AG09309 (cell line): ENCODE data around the gene FRAS1.

Experiments used
- DNase-seq: peaks from one replicate; pipeline ENCODE4 v3.0.0-alpha.2; 2010; ENCODE audit warnings: low read depth
- H3K4me3 ChIP-seq: 2 replicates; pipeline ENCODE4 v1.5.1; 2011; ENCODE audit warnings: mild to moderate bottlenecking, low read depth, low read length, moderate library complexity; ENCODE audit not compliant: control insufficient read depth
- CTCF ChIP-seq: IDR thresholded peaks from 2 replicates; pipeline ENCODE4 v1.5.1; 2011; ENCODE audit warnings: mild to moderate bottlenecking, low read depth, low read length, inconsistent platforms; ENCODE audit not compliant: insufficient read depth, control insufficient read depth; ENCODE audit errors: missing control alignments

FRAS1 gene

GRCh38 chr4:78332976-78333375 is 275.9 kb downstream of the FRAS1 start:
- no peak for DNase-seq
- TF ChIP-seq CTCF: no peak
- H3K4me3 ChIP-seq: no peak overlapping the region

- no peak for DNase-seq
- no peak for TF ChIP-seq CTCF
- no peak overlapping the region for H3K4me3 ChIP-seq
These were observed 279.2 kb downstream of the FRAS1 start for GRCh38 chr4:78336093-78336943.

- H3K4me3 ChIP-seq: no peak overlapping the region
- no peak for DNase-seq
- TF ChIP-seq CTCF: no peak
These were observed 280.3 kb downstream of the FRAS1 start for GRCh38 chr4:78337244-78338020.

GRCh38 chr4:78342125-78342524 is 285.0 kb downstream of the FRAS1 start:
- no peak for TF ChIP-seq CTCF

GRCh38 chr4:78343682-78344081 is 286.6 kb downstream of the FRAS1 start:
- no peak overlapping the region for H3K4me3 ChIP-seq
- TF ChIP-seq CTCF: no peak
- no peak for DNase-seq

More at GRCh38 chr4:78342125-78342524, 285.0 kb downstream of the FRAS1 start:
- no peak for DNase-seq
- H3K4me3 ChIP-seq: no peak overlapping the region

- no peak overlapping the region for H3K4me3 ChIP-seq
- no peak for TF ChIP-seq CTCF
These were observed 288.1 kb downstream of the FRAS1 start for GRCh38 chr4:78345237-78345636.

More at GRCh38 chr4:78345237-78345636, 288.1 kb downstream of the FRAS1 start:
- DNase-seq: no peak
